ENCODE results near the gene SATL1. TPM values are rescaled to one million over a fixed set of nuclear protein-coding genes. Genes with fewer than 3 reads are reported as not detected.
A peak's percentile ranks its signal among the peaks of the same experiment; 100 is the strongest.
"Not testable (repeated sequence)": the region's sequence is repeated elsewhere in the genome, so short reads cannot be mapped to it uniquely, and the experiment has no call there.

The SATL1 gene
- total RNA-seq = 0.07 TPM in 1 of 2 replicates, not detected in the other

- Histone ChIP-seq H3K36me3 (ENCODE audit: control insufficient read depth, insufficient read depth, low read length) (no peaks in the 10 kb centered on the region), H3K4me3 (ENCODE audit: low read depth, low read length) (peak within 1 kb of the TSS; percentile 80), H3K27me3 (ENCODE audit: control insufficient read depth, insufficient read depth, low read length) (no peaks in the 10 kb centered on the region)
- TF ChIP-seq, protein P1, sequence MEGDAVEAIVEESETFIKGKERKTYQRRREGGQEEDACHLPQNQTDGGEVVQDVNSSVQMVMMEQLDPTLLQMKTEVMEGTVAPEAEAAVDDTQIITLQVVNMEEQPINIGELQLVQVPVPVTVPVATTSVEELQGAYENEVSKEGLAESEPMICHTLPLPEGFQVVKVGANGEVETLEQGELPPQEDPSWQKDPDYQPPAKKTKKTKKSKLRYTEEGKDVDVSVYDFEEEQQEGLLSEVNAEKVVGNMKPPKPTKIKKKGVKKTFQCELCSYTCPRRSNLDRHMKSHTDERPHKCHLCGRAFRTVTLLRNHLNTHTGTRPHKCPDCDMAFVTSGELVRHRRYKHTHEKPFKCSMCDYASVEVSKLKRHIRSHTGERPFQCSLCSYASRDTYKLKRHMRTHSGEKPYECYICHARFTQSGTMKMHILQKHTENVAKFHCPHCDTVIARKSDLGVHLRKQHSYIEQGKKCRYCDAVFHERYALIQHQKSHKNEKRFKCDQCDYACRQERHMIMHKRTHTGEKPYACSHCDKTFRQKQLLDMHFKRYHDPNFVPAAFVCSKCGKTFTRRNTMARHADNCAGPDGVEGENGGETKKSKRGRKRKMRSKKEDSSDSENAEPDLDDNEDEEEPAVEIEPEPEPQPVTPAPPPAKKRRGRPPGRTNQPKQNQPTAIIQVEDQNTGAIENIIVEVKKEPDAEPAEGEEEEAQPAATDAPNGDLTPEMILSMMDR (IDR thresholded peaks at IDR 0.05; ENCODE audit: insufficient read depth, low read length, poor library complexity, severe bottlenecking) = no peak
- no peak for DNase-seq (ENCODE audit: low read depth)
Observed at GRCh38 chrX:85243761-85244449, at the start of gene SATL1, which contains the start of gene ZNF711. Gene SATL1 (minus strand): TSS chrX:85243779. CDS start chrX:85108968, 134,811 bp downstream. Gene ZNF711 (plus strand): TSS chrX:85243991. CDS start chrX:85247573, 3,582 bp downstream.

DNA sequence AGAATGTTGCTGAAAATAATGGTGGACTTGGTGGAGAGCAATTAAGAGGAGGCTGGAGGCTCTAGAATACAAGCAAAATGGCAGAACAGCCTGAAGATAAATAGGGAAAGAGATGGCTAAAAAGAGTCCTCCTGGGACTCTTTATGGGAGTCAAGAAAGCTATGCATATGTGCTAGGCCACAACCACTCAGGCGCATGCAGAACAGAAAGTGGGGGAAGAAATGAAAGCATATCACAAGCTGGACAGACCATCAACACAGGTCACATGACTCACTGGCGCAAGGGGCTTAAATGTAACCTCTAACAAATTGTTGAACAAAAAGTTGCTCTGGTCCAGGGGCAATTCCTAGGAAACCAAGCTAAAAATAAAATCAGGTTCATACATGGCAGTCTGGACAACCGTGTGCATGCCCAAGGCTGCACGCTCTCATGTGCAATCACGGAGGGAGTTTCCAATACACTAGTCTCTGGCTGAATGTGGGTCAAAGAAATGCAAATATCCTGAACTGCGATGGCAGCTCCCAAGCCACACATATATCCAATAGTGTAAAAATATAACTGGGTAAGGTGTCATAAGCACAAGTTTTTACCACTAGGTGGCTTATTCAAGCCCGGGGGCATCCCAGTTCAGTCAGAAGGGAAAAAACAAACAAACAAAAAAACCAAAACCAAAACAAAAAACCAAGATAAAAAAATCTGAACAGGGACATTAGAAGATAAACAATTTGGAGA lies 45.6 kb upstream of the SATL1 start:
- DNase-seq (ENCODE audit: low read depth) = no peak
- Histone ChIP-seq H3K36me3 (ENCODE audit: control insufficient read depth, insufficient read depth, low read length) (no peaks in the 10 kb centered on the region), H3K4me3 (ENCODE audit: low read depth, low read length) (no peak overlapping the region), H3K27me3 (ENCODE audit: control insufficient read depth, insufficient read depth, low read length) (no peaks in the 10 kb centered on the region)
- TF ChIP-seq, protein P1 (IDR thresholded peaks at IDR 0.05; ENCODE audit: insufficient read depth, low read length, poor library complexity, severe bottlenecking) = no peak

- H3K27me3 ChIP-seq (ENCODE audit: control insufficient read depth, insufficient read depth, low read length); DNase-seq (ENCODE audit: low read depth); H3K4me3 ChIP-seq (ENCODE audit: low read depth, low read length); H3K36me3 ChIP-seq (ENCODE audit: control insufficient read depth, insufficient read depth, low read length): not testable (repeated sequence)
Observed at GRCh38 chrX:85285286-85285685, 41.7 kb upstream of the SATL1 start.

DNA sequence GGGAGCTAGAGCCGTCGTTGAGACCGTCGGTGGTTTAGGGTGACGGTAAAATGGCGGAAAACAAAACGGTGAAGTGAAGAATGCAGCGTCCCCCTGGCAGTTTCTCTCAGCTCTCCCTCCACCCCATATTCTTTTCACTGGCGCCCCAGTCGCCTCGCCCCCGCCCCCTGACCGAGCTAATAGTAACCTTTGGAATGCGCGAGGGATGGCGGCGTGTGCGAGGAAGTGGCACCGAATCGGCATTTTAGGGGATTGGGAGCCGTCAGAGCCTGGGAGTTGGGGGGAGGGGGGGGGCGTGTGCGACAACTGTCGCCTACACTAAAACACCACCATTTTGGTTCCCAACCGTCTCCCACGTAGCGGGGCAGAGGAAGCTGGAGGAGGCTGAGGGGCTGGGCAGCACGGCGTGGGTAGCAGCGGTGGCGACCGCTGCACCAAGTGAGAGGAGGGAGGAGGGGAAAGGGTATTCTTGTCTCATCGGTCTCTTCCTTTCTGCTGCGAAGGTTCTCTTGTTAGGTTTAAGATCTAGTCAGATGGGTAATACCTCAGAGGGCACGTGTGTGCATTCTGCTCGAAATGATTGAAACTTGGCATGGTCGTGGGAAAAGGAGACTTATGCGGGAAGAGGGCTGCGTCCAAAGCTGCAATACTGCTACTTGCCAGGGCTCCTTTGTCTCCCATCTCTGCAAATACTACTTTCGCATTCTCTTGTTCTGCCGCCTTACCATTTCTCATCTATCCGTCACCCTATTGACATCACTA lies 1.1 kb upstream of the SATL1 start:
- TF ChIP-seq, protein P1 (IDR thresholded peaks at IDR 0.05; ENCODE audit: insufficient read depth, low read length, poor library complexity, severe bottlenecking) = no peak
- Histone ChIP-seq H3K36me3 (ENCODE audit: control insufficient read depth, insufficient read depth, low read length) (no peaks in the 10 kb centered on the region), H3K4me3 (ENCODE audit: low read depth, low read length) (peak overlapping the region; percentile 80), H3K27me3 (ENCODE audit: control insufficient read depth, insufficient read depth, low read length) (no peaks in the 10 kb centered on the region)
- DNase-seq (ENCODE audit: low read depth) = no peak

GRCh38 chrX:85243155-85243554 lies 424 bp downstream of the SATL1 start:
- no peak for DNase-seq (ENCODE audit: low read depth)
- TF ChIP-seq, protein P1 (IDR thresholded peaks at IDR 0.05; ENCODE audit: insufficient read depth, low read length, poor library complexity, severe bottlenecking) = no peak
- H3K36me3 ChIP-seq (ENCODE audit: control insufficient read depth, insufficient read depth, low read length) = no peaks in the 10 kb centered on the region
- H3K27me3 ChIP-seq (ENCODE audit: control insufficient read depth, insufficient read depth, low read length) = no peaks in the 10 kb centered on the region
- H3K4me3 ChIP-seq (ENCODE audit: low read depth, low read length) = peak overlapping the region; percentile 80

DNA sequence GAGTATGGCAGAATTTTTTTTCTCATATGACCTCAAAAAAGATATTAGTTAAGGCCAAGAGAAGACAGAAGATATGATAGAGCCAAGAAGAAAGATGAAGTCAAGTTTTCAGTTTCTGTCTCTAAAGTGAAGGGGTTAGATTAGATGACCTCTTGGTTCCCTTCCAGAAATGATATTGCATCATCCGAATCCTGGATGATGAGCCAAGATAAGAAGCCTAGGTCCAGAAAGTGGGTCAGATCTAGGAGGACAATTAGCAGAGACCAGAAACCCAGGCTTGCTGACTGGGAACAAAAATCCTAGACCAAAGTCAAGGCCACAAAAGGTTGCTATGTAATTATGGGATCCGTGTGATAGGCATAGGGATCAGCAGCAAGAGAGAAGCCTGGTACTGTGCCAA lies 20.2 kb downstream of the SATL1 start:
- TF ChIP-seq, protein P1 (IDR thresholded peaks at IDR 0.05; ENCODE audit: insufficient read depth, low read length, poor library complexity, severe bottlenecking) = no peak
- Histone ChIP-seq H3K27me3 (ENCODE audit: control insufficient read depth, insufficient read depth, low read length) (no peaks in the 10 kb centered on the region), H3K36me3 (ENCODE audit: control insufficient read depth, insufficient read depth, low read length) (no peaks in the 10 kb centered on the region), H3K4me3 (ENCODE audit: low read depth, low read length) (no peak overlapping the region)
- DNase-seq (ENCODE audit: low read depth) = no peak
